ENCODE measurements around the gene TSGA10IP. TPM values are rescaled to one million over a fixed set of nuclear protein-coding genes. Genes with fewer than 3 reads are reported as not detected.

The TSGA10IP gene
- total RNA-seq, 1 donor: 0.10 TPM

GRCh38 chr11:65973439-65974110 lies 28.3 kb downstream of the TSGA10IP start:
- no peaks in the 10 kb centered on the region for H3K27me3 ChIP-seq (ENCODE audit: insufficient read depth, low read length)
- no peaks in the 10 kb centered on the region for H3K9me3 ChIP-seq (ENCODE audit: low read depth, low read length)
- H3K4me1 ChIP-seq (ENCODE audit: insufficient read depth, low read length): peaks cover 18% of the 10 kb centered on the region
- H3K4me3 ChIP-seq (ENCODE audit: low read length): no peak overlapping the region

GRCh38 chr11:65975771-65976170 lies 30.5 kb downstream of the TSGA10IP start:
- H3K9me3 ChIP-seq (ENCODE audit: low read depth, low read length): no peaks in the 10 kb centered on the region
- no peaks in the 10 kb centered on the region for H3K4me1 ChIP-seq (ENCODE audit: insufficient read depth, low read length)
- no peaks in the 10 kb centered on the region for H3K27me3 ChIP-seq (ENCODE audit: insufficient read depth, low read length)
- H3K4me3 ChIP-seq (ENCODE audit: low read length): no peak overlapping the region

GRCh38 chr11:65976216-65977176 lies 31.2 kb downstream of the TSGA10IP start:
- Histone ChIP-seq H3K4me3 (ENCODE audit: low read length) (no peak overlapping the region), H3K9me3 (ENCODE audit: low read depth, low read length) (no peaks in the 10 kb centered on the region), H3K4me1 (ENCODE audit: insufficient read depth, low read length) (no peaks in the 10 kb centered on the region), H3K27me3 (ENCODE audit: insufficient read depth, low read length) (no peaks in the 10 kb centered on the region)

- Histone ChIP-seq H3K4me3 (ENCODE audit: low read length) (no peak overlapping the region), H3K4me1 (ENCODE audit: insufficient read depth, low read length) (no peaks in the 10 kb centered on the region), H3K27me3 (ENCODE audit: insufficient read depth, low read length) (no peaks in the 10 kb centered on the region), H3K9me3 (ENCODE audit: low read depth, low read length) (no peaks in the 10 kb centered on the region)
Observed at GRCh38 chr11:65977621-65978390, 32.5 kb downstream of the TSGA10IP start.

- H3K4me3 ChIP-seq (ENCODE audit: low read length): no peak overlapping the region
- no peaks in the 10 kb centered on the region for H3K27me3 ChIP-seq (ENCODE audit: insufficient read depth, low read length)
- H3K9me3 ChIP-seq (ENCODE audit: low read depth, low read length): no peaks in the 10 kb centered on the region
- H3K4me1 ChIP-seq (ENCODE audit: insufficient read depth, low read length): no peaks in the 10 kb centered on the region
Observed at GRCh38 chr11:65978391-65979238, 33.3 kb downstream of the TSGA10IP start.

GRCh38 chr11:65979261-65979759 lies 34.0 kb downstream of the TSGA10IP start:
- H3K27me3 ChIP-seq (ENCODE audit: insufficient read depth, low read length): no peaks in the 10 kb centered on the region
- no peak overlapping the region for H3K4me3 ChIP-seq (ENCODE audit: low read length)
- no peaks in the 10 kb centered on the region for H3K4me1 ChIP-seq (ENCODE audit: insufficient read depth, low read length)
- H3K9me3 ChIP-seq (ENCODE audit: low read depth, low read length): no peaks in the 10 kb centered on the region

GRCh38 chr11:65981101-65981740 lies 35.9 kb downstream of the TSGA10IP start:
- Histone ChIP-seq H3K4me3 (ENCODE audit: low read length) (no peak overlapping the region), H3K27me3 (ENCODE audit: insufficient read depth, low read length) (no peaks in the 10 kb centered on the region), H3K4me1 (ENCODE audit: insufficient read depth, low read length) (peaks cover 5% of the 10 kb centered on the region), H3K9me3 (ENCODE audit: low read depth, low read length) (no peaks in the 10 kb centered on the region)

GRCh38 chr11:65981972-65982823 lies 36.9 kb downstream of the TSGA10IP start:
- no peak overlapping the region for H3K4me3 ChIP-seq (ENCODE audit: low read length)
- H3K9me3 ChIP-seq (ENCODE audit: low read depth, low read length): no peaks in the 10 kb centered on the region
- H3K27me3 ChIP-seq (ENCODE audit: insufficient read depth, low read length): no peaks in the 10 kb centered on the region
- H3K4me1 ChIP-seq (ENCODE audit: insufficient read depth, low read length): peaks cover 10% of the 10 kb centered on the region

GRCh38 chr11:65982824-65983588 lies 37.7 kb downstream of the TSGA10IP start:
- no peaks in the 10 kb centered on the region for H3K9me3 ChIP-seq (ENCODE audit: low read depth, low read length)
- H3K27me3 ChIP-seq (ENCODE audit: insufficient read depth, low read length): no peaks in the 10 kb centered on the region
- H3K4me3 ChIP-seq (ENCODE audit: low read length): no peak overlapping the region
- peaks cover 10% of the 10 kb centered on the region for H3K4me1 ChIP-seq (ENCODE audit: insufficient read depth, low read length)

GRCh38 chr11:65983589-65983987 lies 38.3 kb downstream of the TSGA10IP start:
- no peaks in the 10 kb centered on the region for H3K27me3 ChIP-seq (ENCODE audit: insufficient read depth, low read length)
- H3K4me1 ChIP-seq (ENCODE audit: insufficient read depth, low read length): peaks cover 10% of the 10 kb centered on the region
- no peaks in the 10 kb centered on the region for H3K9me3 ChIP-seq (ENCODE audit: low read depth, low read length)
- no peak overlapping the region for H3K4me3 ChIP-seq (ENCODE audit: low read length)

- H3K4me1 ChIP-seq (ENCODE audit: insufficient read depth, low read length): peaks cover 17% of the 10 kb centered on the region
- H3K27me3 ChIP-seq (ENCODE audit: insufficient read depth, low read length): no peaks in the 10 kb centered on the region
- no peak overlapping the region for H3K4me3 ChIP-seq (ENCODE audit: low read length)
- no peaks in the 10 kb centered on the region for H3K9me3 ChIP-seq (ENCODE audit: low read depth, low read length)
Observed at GRCh38 chr11:65987336-65987735, 42.1 kb downstream of the TSGA10IP start.

GRCh38 chr11:65988791-65989592 lies 43.7 kb downstream of the TSGA10IP start:
- H3K4me3 ChIP-seq (ENCODE audit: low read length): no peak overlapping the region
- H3K9me3 ChIP-seq (ENCODE audit: low read depth, low read length): no peaks in the 10 kb centered on the region
- H3K4me1 ChIP-seq (ENCODE audit: insufficient read depth, low read length): peaks cover 17% of the 10 kb centered on the region
- no peaks in the 10 kb centered on the region for H3K27me3 ChIP-seq (ENCODE audit: insufficient read depth, low read length)
